ENCODE data around the gene GFRA4.

DNA sequence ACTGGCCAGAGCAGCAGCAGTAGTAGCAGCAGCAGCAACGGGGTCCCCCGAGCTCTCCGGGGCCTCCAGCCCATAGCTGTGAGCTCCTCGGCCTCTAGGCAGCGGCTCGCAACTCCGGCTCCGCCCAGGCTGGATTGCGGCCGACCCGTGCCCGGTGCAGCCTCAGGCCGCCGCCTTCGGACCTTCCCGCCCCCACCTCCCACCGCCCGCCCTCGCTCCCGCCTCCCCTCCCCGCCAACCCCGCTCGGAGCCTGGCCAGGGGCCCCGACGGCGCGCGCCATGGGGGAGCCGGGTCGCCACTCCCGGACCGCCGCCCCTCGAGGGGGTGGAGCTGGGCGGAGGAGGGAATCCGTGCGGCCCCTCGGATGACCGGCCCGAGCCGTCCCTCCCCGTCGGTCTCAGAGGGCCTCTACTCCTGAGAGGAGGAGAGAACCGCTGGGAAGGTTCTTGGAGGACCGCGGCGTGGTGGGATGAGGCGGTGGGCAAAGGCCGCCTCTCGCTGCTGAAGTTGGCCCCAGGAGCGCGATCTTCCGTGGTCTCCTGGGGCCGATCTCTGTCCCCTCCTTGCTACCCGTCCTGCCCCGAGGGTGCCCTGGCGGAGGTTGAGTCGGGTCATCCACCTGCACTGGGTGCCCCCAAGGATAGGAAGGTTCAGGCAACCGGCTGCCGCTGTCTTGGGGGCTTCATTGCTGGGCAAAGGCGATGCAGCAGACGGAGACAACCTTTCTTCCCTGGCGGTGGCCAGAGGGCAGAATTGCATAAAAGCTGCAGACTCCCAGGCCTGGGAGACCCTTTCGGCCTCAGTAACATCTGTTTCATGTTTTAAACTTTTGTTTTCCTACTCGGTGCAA, 19.0 kb upstream of the GFRA4 start, which contains the start of gene ADAM33:
- TF ChIP-seq, protein P1, sequence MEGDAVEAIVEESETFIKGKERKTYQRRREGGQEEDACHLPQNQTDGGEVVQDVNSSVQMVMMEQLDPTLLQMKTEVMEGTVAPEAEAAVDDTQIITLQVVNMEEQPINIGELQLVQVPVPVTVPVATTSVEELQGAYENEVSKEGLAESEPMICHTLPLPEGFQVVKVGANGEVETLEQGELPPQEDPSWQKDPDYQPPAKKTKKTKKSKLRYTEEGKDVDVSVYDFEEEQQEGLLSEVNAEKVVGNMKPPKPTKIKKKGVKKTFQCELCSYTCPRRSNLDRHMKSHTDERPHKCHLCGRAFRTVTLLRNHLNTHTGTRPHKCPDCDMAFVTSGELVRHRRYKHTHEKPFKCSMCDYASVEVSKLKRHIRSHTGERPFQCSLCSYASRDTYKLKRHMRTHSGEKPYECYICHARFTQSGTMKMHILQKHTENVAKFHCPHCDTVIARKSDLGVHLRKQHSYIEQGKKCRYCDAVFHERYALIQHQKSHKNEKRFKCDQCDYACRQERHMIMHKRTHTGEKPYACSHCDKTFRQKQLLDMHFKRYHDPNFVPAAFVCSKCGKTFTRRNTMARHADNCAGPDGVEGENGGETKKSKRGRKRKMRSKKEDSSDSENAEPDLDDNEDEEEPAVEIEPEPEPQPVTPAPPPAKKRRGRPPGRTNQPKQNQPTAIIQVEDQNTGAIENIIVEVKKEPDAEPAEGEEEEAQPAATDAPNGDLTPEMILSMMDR (IDR thresholded peaks at IDR 0.05): no peak
- TF ChIP-seq, protein P2, sequence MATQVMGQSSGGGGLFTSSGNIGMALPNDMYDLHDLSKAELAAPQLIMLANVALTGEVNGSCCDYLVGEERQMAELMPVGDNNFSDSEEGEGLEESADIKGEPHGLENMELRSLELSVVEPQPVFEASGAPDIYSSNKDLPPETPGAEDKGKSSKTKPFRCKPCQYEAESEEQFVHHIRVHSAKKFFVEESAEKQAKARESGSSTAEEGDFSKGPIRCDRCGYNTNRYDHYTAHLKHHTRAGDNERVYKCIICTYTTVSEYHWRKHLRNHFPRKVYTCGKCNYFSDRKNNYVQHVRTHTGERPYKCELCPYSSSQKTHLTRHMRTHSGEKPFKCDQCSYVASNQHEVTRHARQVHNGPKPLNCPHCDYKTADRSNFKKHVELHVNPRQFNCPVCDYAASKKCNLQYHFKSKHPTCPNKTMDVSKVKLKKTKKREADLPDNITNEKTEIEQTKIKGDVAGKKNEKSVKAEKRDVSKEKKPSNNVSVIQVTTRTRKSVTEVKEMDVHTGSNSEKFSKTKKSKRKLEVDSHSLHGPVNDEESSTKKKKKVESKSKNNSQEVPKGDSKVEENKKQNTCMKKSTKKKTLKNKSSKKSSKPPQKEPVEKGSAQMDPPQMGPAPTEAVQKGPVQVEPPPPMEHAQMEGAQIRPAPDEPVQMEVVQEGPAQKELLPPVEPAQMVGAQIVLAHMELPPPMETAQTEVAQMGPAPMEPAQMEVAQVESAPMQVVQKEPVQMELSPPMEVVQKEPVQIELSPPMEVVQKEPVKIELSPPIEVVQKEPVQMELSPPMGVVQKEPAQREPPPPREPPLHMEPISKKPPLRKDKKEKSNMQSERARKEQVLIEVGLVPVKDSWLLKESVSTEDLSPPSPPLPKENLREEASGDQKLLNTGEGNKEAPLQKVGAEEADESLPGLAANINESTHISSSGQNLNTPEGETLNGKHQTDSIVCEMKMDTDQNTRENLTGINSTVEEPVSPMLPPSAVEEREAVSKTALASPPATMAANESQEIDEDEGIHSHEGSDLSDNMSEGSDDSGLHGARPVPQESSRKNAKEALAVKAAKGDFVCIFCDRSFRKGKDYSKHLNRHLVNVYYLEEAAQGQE (IDR thresholded peaks at IDR 0.05; ENCODE audit: insufficient read depth in 1 of 2, low read depth in 2 of 2, low read length in 1 of 2): no peak
- no peak for TF ChIP-seq TCF7L2 (IDR thresholded peaks at IDR 0.05; ENCODE audit: low read depth, low read length)
